BE2C (cell line): ENCODE results near the gene CCR9.

Experiments used
- DNase-seq: peaks from one replicate; pipeline ENCODE4 v3.0.0-alpha.2; 2020
- H3K27me3 ChIP-seq: fragments of 250-450 bp; sonication (Bioruptor Pico); 2 replicates; pipeline ENCODE4 v1.5.1; 2020; ENCODE audit warnings: mild to moderate bottlenecking
- H3K36me3 ChIP-seq: fragments of 250-450 bp; sonication (Bioruptor Pico); 2 replicates; pipeline ENCODE4 v1.5.1; 2020; ENCODE audit warnings: mild to moderate bottlenecking
- H3K4me1 ChIP-seq: fragments of 250-450 bp; sonication (Bioruptor Pico); 2 replicates; pipeline ENCODE4 v1.5.1; 2020
- H3K4me3 ChIP-seq: 2 replicates; pipeline ENCODE4 v1.5.1; 2011; ENCODE audit warnings: low read depth, low read length
- H3K9me3 ChIP-seq: fragments of 250-450 bp; sonication (Bioruptor Pico); 2 replicates; pipeline ENCODE4 v1.5.1; 2020
- CTCF ChIP-seq: IDR thresholded peaks from 2 replicates; pipeline ENCODE4 v1.5.1; 2012; ENCODE audit warnings: mild to moderate bottlenecking, low read depth, low read length

The CCR9 gene

GRCh38 chr3:45861043-45861719 lies 25.2 kb upstream of the CCR9 start:
- Histone ChIP-seq H3K4me3 (no peak overlapping the region), H3K4me1 (no peaks in the 10 kb centered on the region), H3K27me3 (no peaks in the 10 kb centered on the region), H3K9me3 (no peaks in the 10 kb centered on the region), H3K36me3 (no peaks in the 10 kb centered on the region)
- DNase-seq = no peak
- no peak for TF ChIP-seq CTCF

- no peak overlapping the region for H3K4me3 ChIP-seq
- DNase-seq = no peak
- no peaks in the 10 kb centered on the region for H3K9me3 ChIP-seq
- TF ChIP-seq CTCF = no peak
- no peaks in the 10 kb centered on the region for H3K27me3 ChIP-seq
- H3K36me3 ChIP-seq = no peaks in the 10 kb centered on the region
- H3K4me1 ChIP-seq = no peaks in the 10 kb centered on the region
Observed at GRCh38 chr3:45864760-45865519, 21.4 kb upstream of the CCR9 start.

- no peak for TF ChIP-seq CTCF
- Histone ChIP-seq H3K4me3 (no peak overlapping the region), H3K4me1 (no peaks in the 10 kb centered on the region), H3K27me3 (no peaks in the 10 kb centered on the region), H3K9me3 (no peaks in the 10 kb centered on the region), H3K36me3 (no peaks in the 10 kb centered on the region)
- DNase-seq = no peak
Observed at GRCh38 chr3:45865563-45865962, 20.8 kb upstream of the CCR9 start.

GRCh38 chr3:45868213-45868612 lies 18.1 kb upstream of the CCR9 start:
- Histone ChIP-seq H3K36me3 (no peaks in the 10 kb centered on the region), H3K4me1 (no peaks in the 10 kb centered on the region), H3K4me3 (no peak overlapping the region), H3K9me3 (no peaks in the 10 kb centered on the region), H3K27me3 (no peaks in the 10 kb centered on the region)
- no peak for DNase-seq
- no peak for TF ChIP-seq CTCF

- DNase-seq = no peak
- TF ChIP-seq CTCF = no peak
- H3K36me3 ChIP-seq = no peaks in the 10 kb centered on the region
- no peaks in the 10 kb centered on the region for H3K9me3 ChIP-seq
- H3K4me3 ChIP-seq = no peak overlapping the region
- H3K27me3 ChIP-seq = no peaks in the 10 kb centered on the region
- no peaks in the 10 kb centered on the region for H3K4me1 ChIP-seq
Observed at GRCh38 chr3:45868650-45869049, 17.7 kb upstream of the CCR9 start.

- DNase-seq = no peak
- no peaks in the 10 kb centered on the region for H3K4me1 ChIP-seq
- no peak overlapping the region for H3K4me3 ChIP-seq
- H3K36me3 ChIP-seq = no peaks in the 10 kb centered on the region
- no peak for TF ChIP-seq CTCF
- H3K27me3 ChIP-seq = no peaks in the 10 kb centered on the region
- H3K9me3 ChIP-seq = no peaks in the 10 kb centered on the region
Observed at GRCh38 chr3:45869638-45870037, 16.7 kb upstream of the CCR9 start.
